Lower leg skin (tissue), 3 donors: ENCODE results near the gene WNT5B.

Experiments used
- CTCF ChIP-seq, 3 donors: fragments of 450-650 bp; IDR thresholded peaks; one replicate each; pipeline ENCODE4 v1.5.1; 2016; ENCODE audit warnings: antibody characterized with exemption in 3 of 3, mild to moderate bottlenecking in 3 of 3, moderate library complexity in 2 of 3
- POLR2A ChIP-seq, 2 donors: fragments of 450-650 bp; IDR thresholded peaks; one replicate each; pipeline ENCODE4 v1.6.1; 2016 to 2017; ENCODE audit warnings: antibody characterized with exemption in 2 of 2, mild to moderate bottlenecking in 1 of 2, moderate library complexity in 1 of 2

GRCh38 chr12:1582709-1583050, 46.4 kb upstream of the WNT5B start:
- TF ChIP-seq CTCF (IDR thresholded peaks at IDR 0.05) (no peak), POLR2A (IDR thresholded peaks at IDR 0.05) (no peak)
